OCI-LY1 (cell line): ENCODE data around the gene C22orf39.

Experiments used
- H2AFZ ChIP-seq: fragments of 200-600 bp; sonication (generic), shearing (Covaris generic); 2 replicates; pipeline ENCODE4 v1.6.0; 2014; ENCODE audit warnings: antibody characterized with exemption, mild to moderate bottlenecking, low read length
- H3F3A ChIP-seq: fragments of 200-600 bp; sonication (generic), shearing (Covaris generic); 2 replicates; pipeline ENCODE4 v1.6.0; 2014; ENCODE audit warnings: mild to moderate bottlenecking, antibody characterized with exemption, low read length, moderate library complexity; ENCODE audit not compliant: insufficient read depth
- H3K27ac ChIP-seq: fragments of 200-600 bp; sonication (generic); 2 replicates; pipeline ENCODE4 v1.5.1; 2014; ENCODE audit warnings: low read length, mixed run types, mild to moderate bottlenecking, low read depth; ENCODE audit not compliant: poor library complexity, severe bottlenecking
- H3K27me3 ChIP-seq: fragments of 200-600 bp; sonication (generic); 2 replicates; pipeline ENCODE4 v1.6.0; 2014; ENCODE audit warnings: antibody characterized with exemption, mild to moderate bottlenecking, low read length, moderate library complexity; ENCODE audit not compliant: insufficient read depth
- H3K36me3 ChIP-seq: fragments of 200-600 bp; sonication (generic); 2 replicates; pipeline ENCODE4 v1.6.1; 2014; ENCODE audit warnings: mild to moderate bottlenecking, antibody characterized with exemption, low read length, moderate library complexity, mixed read lengths; ENCODE audit not compliant: insufficient read depth
- H3K4me1 ChIP-seq: fragments of 200-600 bp; sonication (generic); 2 replicates; pipeline ENCODE4 v1.5.1; 2014; ENCODE audit warnings: mild to moderate bottlenecking, low read length, moderate library complexity; ENCODE audit not compliant: insufficient read depth, severe bottlenecking
- H3K4me2 ChIP-seq: fragments of 200-600 bp; sonication (generic), shearing (Covaris generic); 2 replicates; pipeline ENCODE4 v1.6.1; 2014; ENCODE audit warnings: low read length
- H3K4me3 ChIP-seq: fragments of 200-600 bp; sonication (generic); 2 replicates; pipeline ENCODE4 v1.5.1; 2014; ENCODE audit warnings: low read length, low read depth, mild to moderate bottlenecking, mixed read lengths; ENCODE audit not compliant: poor library complexity, severe bottlenecking
- H3K79me2 ChIP-seq: fragments of 200-600 bp; shearing (Covaris generic); 2 replicates; pipeline ENCODE4 v1.6.1; 2016; ENCODE audit warnings: mixed run types, low read length, mixed read lengths; ENCODE audit not compliant: insufficient read depth
- H3K9ac ChIP-seq: fragments of 200-600 bp; sonication (generic), shearing (Covaris generic); 2 replicates; pipeline ENCODE4 v1.6.1; 2014; ENCODE audit warnings: mild to moderate bottlenecking, low read length, mixed read lengths
- H3K9me2 ChIP-seq: fragments of 200-600 bp; sonication (generic), shearing (Covaris generic); 2 replicates; pipeline ENCODE4 v1.6.1; 2014; ENCODE audit warnings: low read depth, mild to moderate bottlenecking, low read length, mixed read lengths
- H3K9me3 ChIP-seq: fragments of 200-600 bp; shearing (Covaris generic); 2 replicates; pipeline ENCODE4 v1.6.1; 2014; ENCODE audit warnings: low read length, mixed read lengths
- H4K20me1 ChIP-seq: fragments of 200-600 bp; sonication (generic), shearing (Covaris generic); 2 replicates; pipeline ENCODE4 v1.6.0; 2016; ENCODE audit warnings: mild to moderate bottlenecking, low read length; ENCODE audit not compliant: insufficient read depth
- CTCF ChIP-seq: fragments of 200-600 bp; sonication (generic), shearing (Covaris generic); IDR thresholded peaks from 2 replicates; pipeline ENCODE4 v1.5.1; 2017; ENCODE audit warnings: mild to moderate bottlenecking, antibody characterized with exemption, low read length, moderate library complexity, mixed read lengths
- EZH2 ChIP-seq: fragments of 200-600 bp; sonication (generic), shearing (Covaris generic); IDR thresholded peaks from 2 replicates; pipeline ENCODE4 v1.8.0; 2017; ENCODE audit warnings: borderline replicate concordance, mixed run types, mild to moderate bottlenecking, antibody characterized with exemption, low read length, moderate library complexity, mixed read lengths

Gene C22orf39

GRCh38 chr22:19492504-19493174 is 45.1 kb upstream of the C22orf39 start:
- Histone ChIP-seq H3K9me3 (no peaks in the 10 kb centered on the region), H3K9ac (no peak overlapping the region), H3K79me2 (no peaks in the 10 kb centered on the region), H4K20me1 (no peaks in the 10 kb centered on the region), H3K4me1 (no peaks in the 10 kb centered on the region), H3K27ac (no peak overlapping the region), H3K9me2 (no peaks in the 10 kb centered on the region), H3K27me3 (no peaks in the 10 kb centered on the region), H3K4me2 (no peak overlapping the region), H2AFZ (no peak overlapping the region), H3F3A (no peaks in the 10 kb centered on the region), H3K4me3 (no peak overlapping the region), H3K36me3 (peaks cover 80% of the 10 kb centered on the region)
- no peak for TF ChIP-seq CTCF
- no peak for TF ChIP-seq EZH2

- H3K4me2 ChIP-seq = no peak overlapping the region
- no peaks in the 10 kb centered on the region for H3K9me2 ChIP-seq
- no peak overlapping the region for H3K4me3 ChIP-seq
- no peaks in the 10 kb centered on the region for H3K79me2 ChIP-seq
- no peak overlapping the region for H2AFZ ChIP-seq
- no peaks in the 10 kb centered on the region for H3F3A ChIP-seq
- no peaks in the 10 kb centered on the region for H3K9me3 ChIP-seq
- peaks cover 70% of the 10 kb centered on the region for H3K36me3 ChIP-seq
- TF ChIP-seq EZH2 = no peak
- H3K9ac ChIP-seq = no peak overlapping the region
- H4K20me1 ChIP-seq = no peaks in the 10 kb centered on the region
- no peaks in the 10 kb centered on the region for H3K4me1 ChIP-seq
- H3K27ac ChIP-seq = no peak overlapping the region
- no peaks in the 10 kb centered on the region for H3K27me3 ChIP-seq
Measured at GRCh38 chr22:19490628-19491230, 43.2 kb upstream of the C22orf39 start.

GRCh38 chr22:19488884-19489843 is 41.7 kb upstream of the C22orf39 start:
- H3K27me3 ChIP-seq = no peaks in the 10 kb centered on the region
- no peaks in the 10 kb centered on the region for H3K4me1 ChIP-seq
- no peak overlapping the region for H3K4me2 ChIP-seq
- no peaks in the 10 kb centered on the region for H4K20me1 ChIP-seq
- H3K9me2 ChIP-seq = no peaks in the 10 kb centered on the region
- H3K9me3 ChIP-seq = no peaks in the 10 kb centered on the region
- H3K27ac ChIP-seq = no peak overlapping the region
- H2AFZ ChIP-seq = no peak overlapping the region
- no peaks in the 10 kb centered on the region for H3F3A ChIP-seq
- no peaks in the 10 kb centered on the region for H3K79me2 ChIP-seq
- H3K9ac ChIP-seq = no peak overlapping the region
- no peak overlapping the region for H3K4me3 ChIP-seq
- H3K36me3 ChIP-seq = peaks cover 70% of the 10 kb centered on the region
- TF ChIP-seq EZH2 (no peak), CTCF (no peak)
